ENCODE results near the gene ERC1.

The ERC1 gene

DNA sequence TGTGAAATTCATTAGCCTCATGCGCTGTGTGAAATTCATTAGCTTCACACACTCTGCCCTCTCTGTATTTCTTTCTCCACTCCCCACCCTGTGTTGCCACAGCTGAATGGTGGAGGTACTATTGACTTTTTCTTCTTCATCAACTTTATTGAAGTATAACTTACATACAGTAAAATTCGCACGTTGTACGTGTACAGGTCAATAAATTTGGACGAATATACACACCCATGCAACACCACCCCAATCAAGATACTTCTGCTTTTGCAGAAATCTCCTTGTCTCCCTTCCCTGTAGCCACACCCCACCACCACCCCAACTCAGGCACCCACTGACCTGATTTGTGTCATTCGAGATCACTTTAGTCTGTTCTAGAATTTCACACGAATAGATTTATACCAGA is 551.6 kb downstream of the ERC1 start:
- Histone ChIP-seq H3K4me3 (ENCODE audit: low read depth, low read length) (no peak overlapping the region), H3K9me3 (ENCODE audit: control insufficient read depth, insufficient read depth, low read depth, low read length) (no peaks in the 10 kb centered on the region), H3K4me1 (ENCODE audit: control insufficient read depth, insufficient read depth, low read length) (no peaks in the 10 kb centered on the region), H3K27ac (ENCODE audit: extremely low read depth, low read depth, low read length) (no peak overlapping the region), H3K36me3 (ENCODE audit: control insufficient read depth in 2 of 2, insufficient read depth in 1 of 2, low read length in 2 of 2) (no peaks in the 10 kb centered on the region)
- no peak for TF ChIP-seq ZNF133 (tag by site-specific recombination; IDR thresholded peaks at IDR 0.05)
- no peak for TF ChIP-seq ZNF426 (tag by site-specific recombination; IDR thresholded peaks at IDR 0.05)
- TF ChIP-seq KLF1 (tag by site-specific recombination; IDR thresholded peaks at IDR 0.05) = no peak
- no peak for TF ChIP-seq ZNF114 (tag by site-specific recombination; IDR thresholded peaks at IDR 0.05)
- TF ChIP-seq ZNF658 (tag by site-specific recombination; IDR thresholded peaks at IDR 0.05) = no peak
- CTCF ChIA-PET = no interaction called here
- POLR2A ChIA-PET = no interaction called here

DNA sequence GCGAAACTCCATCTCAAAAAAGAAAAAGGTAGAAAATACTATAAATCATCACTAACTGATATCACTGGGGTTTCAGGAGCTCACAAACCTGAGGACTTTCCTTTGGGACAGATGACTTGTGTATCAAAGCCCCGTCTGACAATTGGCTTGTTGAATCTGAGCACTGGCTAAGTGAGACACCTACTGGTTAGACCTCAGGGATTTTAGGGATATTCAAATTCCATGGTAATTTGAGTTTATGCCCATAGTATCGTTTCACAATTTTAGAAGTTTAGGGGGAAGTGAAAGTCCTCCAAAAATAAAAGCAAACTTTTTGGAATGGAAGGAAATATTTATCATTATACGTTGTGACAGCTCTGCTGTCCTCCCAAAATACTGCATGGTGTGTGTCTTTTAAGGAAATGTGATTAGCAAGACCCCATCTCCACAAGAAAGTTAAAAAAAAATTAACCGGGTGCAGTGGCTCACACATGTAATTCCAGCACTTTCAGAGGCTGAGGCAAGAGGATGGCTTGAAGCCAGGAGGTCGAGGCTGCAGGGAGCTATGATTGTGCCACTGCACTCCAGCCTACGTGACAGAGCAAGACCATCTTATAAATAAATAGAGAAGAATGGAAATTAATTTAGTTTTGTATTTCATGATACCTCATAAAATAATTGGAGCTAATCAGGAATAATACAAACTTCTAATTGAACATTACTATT is 554.1 kb downstream of the ERC1 start:
- H3K36me3 ChIP-seq (ENCODE audit: control insufficient read depth in 2 of 2, insufficient read depth in 1 of 2, low read length in 2 of 2) = no peaks in the 10 kb centered on the region
- no peak overlapping the region for H3K4me3 ChIP-seq (ENCODE audit: low read depth, low read length)
- ChIA-PET POLR2A (no interaction called here), CTCF (interaction anchor here (0.7 to 1.3 kb wide), 2 partner anchors 229 to 427 kb away, joined by 3 to 7 read pairs; no protein-coding TSS in a partner anchor)
- no peaks in the 10 kb centered on the region for H3K9me3 ChIP-seq (ENCODE audit: control insufficient read depth, insufficient read depth, low read depth, low read length)
- no peaks in the 10 kb centered on the region for H3K4me1 ChIP-seq (ENCODE audit: control insufficient read depth, insufficient read depth, low read length)
- TF ChIP-seq ZNF707 (tag by site-specific recombination; IDR thresholded peaks at IDR 0.05) (no peak), ZNF24 (tag by site-specific recombination; IDR thresholded peaks at IDR 0.05) (no peak), ZNF423 (tag by site-specific recombination; IDR thresholded peaks at IDR 0.05) (no peak), ZNF121 (tag by site-specific recombination; IDR thresholded peaks at IDR 0.05) (no peak), ZNF768 (tag by site-specific recombination; IDR thresholded peaks at IDR 0.05) (no peak), ZNF10 (tag by site-specific recombination; IDR thresholded peaks at IDR 0.05) (no peak), ZNF624 (tag by site-specific recombination; IDR thresholded peaks at IDR 0.05) (no peak), ZBTB20 (tag by site-specific recombination; IDR thresholded peaks at IDR 0.05) (no peak), ZNF791 (tag by site-specific recombination; IDR thresholded peaks at IDR 0.05) (no peak), RBAK (tag by site-specific recombination; IDR thresholded peaks at IDR 0.05) (no peak), ZNF664 (tag by site-specific recombination; IDR thresholded peaks at IDR 0.05) (no peak)
- TF ChIP-seq, protein P1, sequence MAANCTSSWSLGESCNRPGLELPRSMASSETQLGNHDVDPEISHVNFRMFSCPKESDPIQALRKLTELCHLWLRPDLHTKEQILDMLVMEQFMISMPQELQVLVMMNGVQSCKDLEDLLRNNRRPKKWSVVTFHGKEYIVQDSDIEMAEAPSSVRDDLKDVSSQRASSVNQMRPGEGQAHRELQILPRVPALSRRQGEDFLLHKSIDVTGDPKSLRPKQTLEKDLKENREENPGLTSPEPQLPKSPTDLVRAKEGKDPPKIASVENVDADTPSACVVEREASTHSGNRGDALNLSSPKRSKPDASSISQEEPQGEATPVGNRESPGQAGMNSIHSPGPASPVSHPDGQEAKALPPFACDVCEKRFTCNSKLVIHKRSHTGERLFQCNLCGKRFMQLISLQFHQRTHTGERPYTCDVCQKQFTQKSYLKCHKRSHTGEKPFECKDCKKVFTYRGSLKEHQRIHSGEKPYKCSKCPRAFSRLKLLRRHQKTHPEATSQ (tag by site-specific recombination; IDR thresholded peaks at IDR 0.05) = no peak
- TF ChIP-seq, protein P2, sequence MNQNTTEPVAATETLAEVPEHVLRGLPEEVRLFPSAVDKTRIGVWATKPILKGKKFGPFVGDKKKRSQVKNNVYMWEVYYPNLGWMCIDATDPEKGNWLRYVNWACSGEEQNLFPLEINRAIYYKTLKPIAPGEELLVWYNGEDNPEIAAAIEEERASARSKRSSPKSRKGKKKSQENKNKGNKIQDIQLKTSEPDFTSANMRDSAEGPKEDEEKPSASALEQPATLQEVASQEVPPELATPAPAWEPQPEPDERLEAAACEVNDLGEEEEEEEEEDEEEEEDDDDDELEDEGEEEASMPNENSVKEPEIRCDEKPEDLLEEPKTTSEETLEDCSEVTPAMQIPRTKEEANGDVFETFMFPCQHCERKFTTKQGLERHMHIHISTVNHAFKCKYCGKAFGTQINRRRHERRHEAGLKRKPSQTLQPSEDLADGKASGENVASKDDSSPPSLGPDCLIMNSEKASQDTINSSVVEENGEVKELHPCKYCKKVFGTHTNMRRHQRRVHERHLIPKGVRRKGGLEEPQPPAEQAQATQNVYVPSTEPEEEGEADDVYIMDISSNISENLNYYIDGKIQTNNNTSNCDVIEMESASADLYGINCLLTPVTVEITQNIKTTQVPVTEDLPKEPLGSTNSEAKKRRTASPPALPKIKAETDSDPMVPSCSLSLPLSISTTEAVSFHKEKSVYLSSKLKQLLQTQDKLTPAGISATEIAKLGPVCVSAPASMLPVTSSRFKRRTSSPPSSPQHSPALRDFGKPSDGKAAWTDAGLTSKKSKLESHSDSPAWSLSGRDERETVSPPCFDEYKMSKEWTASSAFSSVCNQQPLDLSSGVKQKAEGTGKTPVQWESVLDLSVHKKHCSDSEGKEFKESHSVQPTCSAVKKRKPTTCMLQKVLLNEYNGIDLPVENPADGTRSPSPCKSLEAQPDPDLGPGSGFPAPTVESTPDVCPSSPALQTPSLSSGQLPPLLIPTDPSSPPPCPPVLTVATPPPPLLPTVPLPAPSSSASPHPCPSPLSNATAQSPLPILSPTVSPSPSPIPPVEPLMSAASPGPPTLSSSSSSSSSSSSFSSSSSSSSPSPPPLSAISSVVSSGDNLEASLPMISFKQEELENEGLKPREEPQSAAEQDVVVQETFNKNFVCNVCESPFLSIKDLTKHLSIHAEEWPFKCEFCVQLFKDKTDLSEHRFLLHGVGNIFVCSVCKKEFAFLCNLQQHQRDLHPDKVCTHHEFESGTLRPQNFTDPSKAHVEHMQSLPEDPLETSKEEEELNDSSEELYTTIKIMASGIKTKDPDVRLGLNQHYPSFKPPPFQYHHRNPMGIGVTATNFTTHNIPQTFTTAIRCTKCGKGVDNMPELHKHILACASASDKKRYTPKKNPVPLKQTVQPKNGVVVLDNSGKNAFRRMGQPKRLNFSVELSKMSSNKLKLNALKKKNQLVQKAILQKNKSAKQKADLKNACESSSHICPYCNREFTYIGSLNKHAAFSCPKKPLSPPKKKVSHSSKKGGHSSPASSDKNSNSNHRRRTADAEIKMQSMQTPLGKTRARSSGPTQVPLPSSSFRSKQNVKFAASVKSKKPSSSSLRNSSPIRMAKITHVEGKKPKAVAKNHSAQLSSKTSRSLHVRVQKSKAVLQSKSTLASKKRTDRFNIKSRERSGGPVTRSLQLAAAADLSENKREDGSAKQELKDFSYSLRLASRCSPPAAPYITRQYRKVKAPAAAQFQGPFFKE (tag by site-specific recombination; IDR thresholded peaks at IDR 0.05; ENCODE audit: borderline replicate concordance) = no peak
- TF ChIP-seq, protein P3, sequence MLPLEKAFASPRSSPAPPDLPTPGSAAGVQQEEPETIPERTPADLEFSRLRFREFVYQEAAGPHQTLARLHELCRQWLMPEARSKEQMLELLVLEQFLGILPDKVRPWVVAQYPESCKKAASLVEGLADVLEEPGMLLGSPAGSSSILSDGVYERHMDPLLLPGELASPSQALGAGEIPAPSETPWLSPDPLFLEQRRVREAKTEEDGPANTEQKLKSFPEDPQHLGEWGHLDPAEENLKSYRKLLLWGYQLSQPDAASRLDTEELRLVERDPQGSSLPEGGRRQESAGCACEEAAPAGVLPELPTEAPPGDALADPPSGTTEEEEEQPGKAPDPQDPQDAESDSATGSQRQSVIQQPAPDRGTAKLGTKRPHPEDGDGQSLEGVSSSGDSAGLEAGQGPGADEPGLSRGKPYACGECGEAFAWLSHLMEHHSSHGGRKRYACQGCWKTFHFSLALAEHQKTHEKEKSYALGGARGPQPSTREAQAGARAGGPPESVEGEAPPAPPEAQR (tag by site-specific recombination; IDR thresholded peaks at IDR 0.05) = no peak
- H3K27ac ChIP-seq (ENCODE audit: extremely low read depth, low read depth, low read length) = no peak overlapping the region
